HG03520 (cell line): ENCODE measurements around the gene IQCN.
A peak's percentile ranks its signal among the peaks of the same experiment; 100 is the strongest.

Source experiments
- ATAC-seq: cut with Tn5 transposase; IDR thresholded peaks from one replicate; pipeline ENCODE4 v1.9.1; 2021; ENCODE audit warnings: mild to moderate bottlenecking, moderate library complexity; ENCODE audit not compliant: unreplicated experiment

The IQCN gene

GRCh38 chr19:18307271-18307681, 33.0 kb upstream of the IQCN start:
- ATAC-seq = no peak

- no peak for ATAC-seq
These were observed 32.6 kb upstream of the IQCN start for GRCh38 chr19:18306888-18307260.

- ATAC-seq = no peak
These were observed 32.1 kb upstream of the IQCN start for GRCh38 chr19:18306209-18306887.

GRCh38 chr19:18304458-18305310, 30.4 kb upstream of the IQCN start:
- no peak for ATAC-seq

- no peak for ATAC-seq
These were observed 29.9 kb upstream of the IQCN start for GRCh38 chr19:18304208-18304457.

- no peak for ATAC-seq
These were observed 27.5 kb upstream of the IQCN start for GRCh38 chr19:18301718-18302111.

- ATAC-seq = no peak
These were observed 26.9 kb upstream of the IQCN start for GRCh38 chr19:18300930-18301717.

- ATAC-seq = no peak
These were observed 25.4 kb upstream of the IQCN start for GRCh38 chr19:18299654-18300053.

GRCh38 chr19:18298601-18299000, 24.3 kb upstream of the IQCN start:
- no peak for ATAC-seq

- ATAC-seq = no peak
These were observed 23.1 kb upstream of the IQCN start for GRCh38 chr19:18297308-18297707.

- ATAC-seq = no peak
These were observed 20.8 kb upstream of the IQCN start for GRCh38 chr19:18295034-18295451.

GRCh38 chr19:18294467-18294864, 20.2 kb upstream of the IQCN start:
- ATAC-seq = no peak

GRCh38 chr19:18293642-18294466, 19.6 kb upstream of the IQCN start:
- no peak for ATAC-seq

- ATAC-seq = no peak
These were observed 18.8 kb upstream of the IQCN start for GRCh38 chr19:18292810-18293641.

GRCh38 chr19:18292462-18292809, 18.2 kb upstream of the IQCN start:
- peak; percentile 2 for ATAC-seq

GRCh38 chr19:18291590-18292461, 17.6 kb upstream of the IQCN start:
- peak; percentile 35 for ATAC-seq

GRCh38 chr19:18291019-18291524, 16.8 kb upstream of the IQCN start:
- peak; percentile 19 for ATAC-seq

GRCh38 chr19:18290302-18291018, 16.2 kb upstream of the IQCN start:
- no peak for ATAC-seq
